ENCODE data around the gene FES. TPM values are rescaled to one million over a fixed set of nuclear protein-coding genes. Genes with fewer than 3 reads are reported as not detected.

FES gene
- polyA plus RNA-seq, 2 of the 4 experiments (the other 2 are of a cell fraction), result 0.39 to 0.50 TPM

- Histone ChIP-seq H3K9me3 (no peaks in the 10 kb centered on the region), H3K4me2 (no peak overlapping the region), H3K4me1 (peaks cover 10% of the 10 kb centered on the region), H3K4me3 (no peak overlapping the region), H3K27ac (no peak overlapping the region)
- no peak for DNase-seq (ENCODE audit: low read depth in 1 of 2, low spot score in 1 of 2)
- ChIA-PET CTCF (interaction anchor here (0.6 to 5.5 kb wide), 7 partner anchors 22 to 979 kb away, joined by 3 to 29 read pairs (median 3); partner anchors contain the start of gene FES), POLR2A (no interaction called here)
- TF ChIP-seq HMGXB4 (CRISPR knock-in tag; IDR thresholded peaks at IDR 0.05; ENCODE audit: borderline replicate concordance) (no peak), HDAC2 (IDR thresholded peaks at IDR 0.05) (no peak), BCL3 (IDR thresholded peaks at IDR 0.05) (no peak), RCOR1 (IDR thresholded peaks at IDR 0.05; ENCODE audit: low read depth, low read length) (no peak), PBX3 (IDR thresholded peaks at IDR 0.05) (no peak), FOSB (CRISPR knock-in tag; IDR thresholded peaks at IDR 0.05) (no peak), ESRRA (IDR thresholded peaks at IDR 0.05; ENCODE audit: borderline replicate concordance, low read length) (no peak), RARB (CRISPR knock-in tag; IDR thresholded peaks at IDR 0.05) (no peak), ATOH8 (CRISPR knock-in tag; IDR thresholded peaks at IDR 0.05; ENCODE audit: low read depth) (no peak), NPAS2 (CRISPR knock-in tag; IDR thresholded peaks at IDR 0.05; ENCODE audit: borderline replicate concordance) (no peak), E2F6 (IDR thresholded peaks at IDR 0.05; ENCODE audit: borderline replicate concordance, low read depth) (no peak), USF2 (IDR thresholded peaks at IDR 0.05) (no peak), BHLHE40 (IDR thresholded peaks at IDR 0.05; ENCODE audit: low read depth, low read length) (no peak), ZNF302 (CRISPR knock-in tag; IDR thresholded peaks at IDR 0.05) (no peak), ZFP36 (IDR thresholded peaks at IDR 0.05; ENCODE audit: borderline replicate concordance, partially characterized antibody) (no peak), EHF (CRISPR knock-in tag; IDR thresholded peaks at IDR 0.05) (no peak), CBX8 (IDR thresholded peaks at IDR 0.05) (no peak), ELK1 (IDR thresholded peaks at IDR 0.05; ENCODE audit: low read depth, low read length) (no peak), HOXB5 (CRISPR knock-in tag; IDR thresholded peaks at IDR 0.05) (no peak)
- FAIRE-seq, result no peak
- 77% methylated on average over 19 of the region's 19 CpGs for WGBS (ENCODE audit: missing lambda C conversion rate)
- ATAC-seq, result peak; percentile 21 to 39; a peak in 3 of 6 replicates
Measured at GRCh38 chr15:90839187-90840071, 44.9 kb upstream of the FES start.
